ENCODE data around the gene RAB11B. TPM values are rescaled to one million over a fixed set of nuclear protein-coding genes. Genes with fewer than 3 reads are reported as not detected.

The RAB11B gene
- total and polyA plus RNA-seq, 9 of the 15 experiments (the other 6 are each of a cell fraction or from before 2014, with no cell fraction given) = 0.74 to 71.0 (median 13.8) TPM

DNA sequence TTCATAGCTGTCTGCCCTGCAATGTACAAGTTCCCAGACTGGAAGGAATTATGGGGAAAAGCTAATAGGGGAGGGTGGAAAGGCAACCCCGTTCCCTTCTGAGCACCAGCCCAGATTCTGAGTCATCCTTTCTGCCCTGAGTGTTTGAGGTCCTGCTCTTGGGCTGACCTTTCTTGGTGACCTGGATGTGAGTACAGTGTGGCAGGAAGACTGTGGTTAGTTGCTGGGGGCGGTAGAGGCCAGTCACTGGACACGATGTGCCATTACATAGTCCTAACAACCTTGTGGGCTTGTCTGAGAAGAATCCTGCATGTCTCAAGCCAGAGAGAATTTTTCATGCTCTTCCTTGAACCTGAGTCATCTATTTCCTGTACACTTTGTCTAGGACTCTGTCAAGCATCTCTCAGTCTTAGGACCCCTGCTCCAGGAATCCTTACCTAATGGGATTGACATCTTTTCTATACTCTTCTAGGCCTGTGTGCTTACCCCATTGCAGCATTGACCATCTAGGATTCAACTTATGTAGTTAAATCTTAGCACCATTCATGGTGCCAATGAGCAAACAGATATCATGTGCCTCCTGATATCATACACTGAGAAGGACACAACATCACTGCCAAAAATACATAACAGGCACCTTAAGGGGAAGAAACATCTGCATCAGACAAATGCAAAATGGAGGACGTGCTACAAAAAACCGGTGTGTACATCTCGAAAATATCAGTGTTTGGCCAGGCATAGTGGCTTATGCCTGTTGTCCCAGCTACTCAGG, 34.3 kb upstream of the RAB11B start (continued):
- TF ChIP-seq EP400 (IDR thresholded peaks at IDR 0.05) (0 out of 2 replicates have a peak, but pooled peaks have one; percentile 36), DMBX1 (CRISPR knock-in tag; IDR thresholded peaks at IDR 0.05; ENCODE audit: borderline replicate concordance) (peak; percentile 40; the same call in 1 of the 2 replicates), RBM15 (IDR thresholded peaks at IDR 0.05; ENCODE audit: insufficient read depth, low read length) (no peak), ATF7 (IDR thresholded peaks at IDR 0.05) (peak; percentile 48; the same call in 1 of the 2 replicates), SMARCC2 (IDR thresholded peaks at IDR 0.05; ENCODE audit: low read depth) (0 out of 2 replicates have a peak, but pooled peaks have one; percentile 33), CREM (IDR thresholded peaks at IDR 0.05; ENCODE audit: low read depth) (peak; percentile 71), CEBPB (tag; IDR thresholded peaks at IDR 0.05) (0 out of 2 replicates have a peak, but pooled peaks have one; percentile 35), SMAD4 (CRISPR knock-in tag; conservative IDR thresholded peaks at IDR 0.05) (peak; percentile 50), PPARD (CRISPR knock-in tag; IDR thresholded peaks at IDR 0.05) (no peak), YBX1 (IDR thresholded peaks at IDR 0.05) (no peak), MAZ (CRISPR knock-in tag; conservative IDR thresholded peaks at IDR 0.05 in 1 of 2, IDR thresholded peaks at IDR 0.05 in 1 of 2) (peak; percentile 20 to 34; a peak in 1 of 4 replicates), MBD2 (IDR thresholded peaks at IDR 0.05; ENCODE audit: borderline replicate concordance, low read depth) (peak; percentile 38; the same call in 1 of the 2 replicates), PURB (CRISPR knock-in tag; IDR thresholded peaks at IDR 0.05; ENCODE audit: low read depth) (no peak), TRIM24 (IDR thresholded peaks at IDR 0.05) (peak in 1 of 2 experiments; percentile 40; a peak in 1 of 4 replicates), GABPB1 (CRISPR knock-in tag; IDR thresholded peaks at IDR 0.05) (peak; percentile 5; the same call in 1 of the 2 replicates)
- TF ChIP-seq, protein P1, sequence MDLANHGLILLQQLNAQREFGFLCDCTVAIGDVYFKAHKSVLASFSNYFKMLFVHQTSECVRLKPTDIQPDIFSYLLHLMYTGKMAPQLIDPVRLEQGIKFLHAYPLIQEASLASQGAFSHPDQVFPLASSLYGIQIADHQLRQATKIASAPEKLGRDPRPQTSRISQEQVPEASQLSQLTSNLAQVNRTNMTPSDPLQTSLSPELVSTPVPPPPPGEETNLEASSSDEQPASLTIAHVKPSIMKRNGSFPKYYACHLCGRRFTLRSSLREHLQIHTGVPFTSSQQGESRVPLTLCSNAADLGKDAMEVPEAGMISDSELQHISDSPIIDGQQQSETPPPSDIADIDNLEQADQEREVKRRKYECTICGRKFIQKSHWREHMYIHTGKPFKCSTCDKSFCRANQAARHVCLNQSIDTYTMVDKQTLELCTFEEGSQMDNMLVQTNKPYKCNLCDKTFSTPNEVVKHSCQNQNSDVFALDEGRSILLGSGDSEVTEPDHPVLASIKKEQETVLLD (IDR thresholded peaks at IDR 0.05) = no peak; the same call in 1 of the 2 replicates
- TF ChIP-seq, protein P2, sequence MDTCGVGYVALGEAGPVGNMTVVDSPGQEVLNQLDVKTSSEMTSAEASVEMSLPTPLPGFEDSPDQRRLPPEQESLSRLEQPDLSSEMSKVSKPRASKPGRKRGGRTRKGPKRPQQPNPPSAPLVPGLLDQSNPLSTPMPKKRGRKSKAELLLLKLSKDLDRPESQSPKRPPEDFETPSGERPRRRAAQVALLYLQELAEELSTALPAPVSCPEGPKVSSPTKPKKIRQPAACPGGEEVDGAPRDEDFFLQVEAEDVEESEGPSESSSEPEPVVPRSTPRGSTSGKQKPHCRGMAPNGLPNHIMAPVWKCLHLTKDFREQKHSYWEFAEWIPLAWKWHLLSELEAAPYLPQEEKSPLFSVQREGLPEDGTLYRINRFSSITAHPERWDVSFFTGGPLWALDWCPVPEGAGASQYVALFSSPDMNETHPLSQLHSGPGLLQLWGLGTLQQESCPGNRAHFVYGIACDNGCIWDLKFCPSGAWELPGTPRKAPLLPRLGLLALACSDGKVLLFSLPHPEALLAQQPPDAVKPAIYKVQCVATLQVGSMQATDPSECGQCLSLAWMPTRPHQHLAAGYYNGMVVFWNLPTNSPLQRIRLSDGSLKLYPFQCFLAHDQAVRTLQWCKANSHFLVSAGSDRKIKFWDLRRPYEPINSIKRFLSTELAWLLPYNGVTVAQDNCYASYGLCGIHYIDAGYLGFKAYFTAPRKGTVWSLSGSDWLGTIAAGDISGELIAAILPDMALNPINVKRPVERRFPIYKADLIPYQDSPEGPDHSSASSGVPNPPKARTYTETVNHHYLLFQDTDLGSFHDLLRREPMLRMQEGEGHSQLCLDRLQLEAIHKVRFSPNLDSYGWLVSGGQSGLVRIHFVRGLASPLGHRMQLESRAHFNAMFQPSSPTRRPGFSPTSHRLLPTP (IDR thresholded peaks at IDR 0.05; ENCODE audit: borderline replicate concordance, extremely low read depth, insufficient read length) = no peak
- TF ChIP-seq, protein P3, sequence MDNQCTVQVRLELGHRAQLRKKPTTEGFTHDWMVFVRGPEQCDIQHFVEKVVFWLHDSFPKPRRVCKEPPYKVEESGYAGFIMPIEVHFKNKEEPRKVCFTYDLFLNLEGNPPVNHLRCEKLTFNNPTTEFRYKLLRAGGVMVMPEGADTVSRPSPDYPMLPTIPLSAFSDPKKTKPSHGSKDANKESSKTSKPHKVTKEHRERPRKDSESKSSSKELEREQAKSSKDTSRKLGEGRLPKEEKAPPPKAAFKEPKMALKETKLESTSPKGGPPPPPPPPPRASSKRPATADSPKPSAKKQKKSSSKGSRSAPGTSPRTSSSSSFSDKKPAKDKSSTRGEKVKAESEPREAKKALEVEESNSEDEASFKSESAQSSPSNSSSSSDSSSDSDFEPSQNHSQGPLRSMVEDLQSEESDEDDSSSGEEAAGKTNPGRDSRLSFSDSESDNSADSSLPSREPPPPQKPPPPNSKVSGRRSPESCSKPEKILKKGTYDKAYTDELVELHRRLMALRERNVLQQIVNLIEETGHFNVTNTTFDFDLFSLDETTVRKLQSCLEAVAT (IDR thresholded peaks at IDR 0.05) = peak in 1 of 2 experiments; percentile 81; a peak in 2 of 4 replicates

Data from K562 (cell line).